GM12892 (cell line): Measurements from ENCODE around the gene ZNF853.

Source experiments
- POLR2A ChIP-seq: IDR thresholded peaks from 2 replicates; pipeline ENCODE4 v1.6.1; 2011; ENCODE audit warnings: low read depth, low read length, control low read depth
- POLR2AphosphoS5 ChIP-seq: IDR thresholded peaks from 2 replicates; pipeline ENCODE4 v1.6.1; 2011; ENCODE audit warnings: low read depth, low read length, control low read depth

DNA sequence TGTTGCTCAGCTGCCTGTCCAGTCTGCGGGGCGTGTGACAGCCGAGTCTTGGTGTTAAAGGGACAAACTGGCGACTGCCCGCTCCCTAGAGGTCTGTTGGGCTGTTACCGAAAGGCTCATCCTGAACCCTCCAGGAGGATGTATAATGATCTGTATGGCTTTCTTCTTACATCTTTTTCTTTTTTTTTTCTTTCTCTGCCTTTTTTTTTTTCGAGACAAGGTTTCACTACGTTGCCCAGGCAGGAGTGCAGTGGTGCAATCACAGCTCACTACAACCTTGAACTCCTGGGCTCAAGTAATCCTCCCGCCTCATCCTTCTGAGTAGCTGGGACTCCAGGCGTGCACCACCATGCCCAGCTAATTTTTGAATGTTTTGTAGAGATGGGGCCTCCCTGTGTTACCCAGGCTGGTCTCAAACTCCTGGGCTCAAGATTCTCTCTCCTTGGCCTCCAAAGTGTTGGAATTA is 24.7 kb upstream of the ZNF853 start:
- TF ChIP-seq POLR2A (no peak), POLR2AphosphoS5 (no peak)
